RPMI7951 (cell line): ENCODE measurements around the gene NEAT1. TPM values are rescaled to one million over a fixed set of nuclear protein-coding genes. Genes with fewer than 3 reads are reported as not detected.

Experiments
- total RNA-seq: library from RNA; depleted of rRNA; stranded (reverse); fragments of >200 nt; shearing (Covaris generic); gene quantifications from 2 replicates; pipeline ENCODE4 v1.2.3, GENCODE V29; 2014; rRNA removed

Gene NEAT1
- total RNA-seq, 1 experiment from 2014 or later: 4.7 TPM

Other genes with a start within 250 kb of the NEAT1 start
- 195 and 272 TPM in 2 replicates for gene CAPN1, start 240.9 kb upstream of the NEAT1 start, total RNA-seq
- gene POLA2, start 160.8 kb upstream of the NEAT1 start, total RNA-seq: 28.1 and 43.7 TPM in 2 replicates
- gene CDC42EP2, start 107.9 kb upstream of the NEAT1 start, total RNA-seq: 7.0 and 7.1 TPM in 2 replicates
- 41.5 and 58.9 TPM in 2 replicates for gene DPF2, start 88.9 kb upstream of the NEAT1 start, total RNA-seq
- gene TIGD3, start 68.0 kb upstream of the NEAT1 start, total RNA-seq: 0.20 and 0.24 TPM in 2 replicates
- 0.48 and 0.68 TPM in 2 replicates for gene SLC25A45, start 40.2 kb upstream of the NEAT1 start, total RNA-seq
- gene FRMD8, start 36.2 kb upstream of the NEAT1 start, total RNA-seq: 21.9 and 43.8 TPM in 2 replicates
- gene MALAT1, start 76.2 kb downstream of the NEAT1 start, total RNA-seq: 481 and 510 TPM in 2 replicates
- gene SCYL1, start 102.3 kb downstream of the NEAT1 start, total RNA-seq: 64.1 and 65.7 TPM in 2 replicates
- gene LTBP3, start 135.6 kb downstream of the NEAT1 start, total RNA-seq: 20.9 and 38.4 TPM in 2 replicates
- gene ZNRD2, start 147.7 kb downstream of the NEAT1 start, total RNA-seq: 87.7 and 98.0 TPM in 2 replicates
- 36.9 and 43.1 TPM in 2 replicates for gene FAM89B, start 149.7 kb downstream of the NEAT1 start, total RNA-seq
- 22.8 and 47.8 TPM in 2 replicates for gene EHBP1L1, start 153.3 kb downstream of the NEAT1 start, total RNA-seq
- gene KCNK7, start 173.0 kb downstream of the NEAT1 start, total RNA-seq: not detected in 2 replicates
- gene MAP3K11, start 191.4 kb downstream of the NEAT1 start, total RNA-seq: 11.8 and 24.2 TPM in 2 replicates
- 9.1 and 11.9 TPM in 2 replicates for gene PCNX3, start 193.0 kb downstream of the NEAT1 start, total RNA-seq
- 16.7 and 21.2 TPM in 2 replicates for gene SIPA1, start 215.3 kb downstream of the NEAT1 start, total RNA-seq
- gene RELA, start 240.1 kb downstream of the NEAT1 start, total RNA-seq: 33.3 and 34.2 TPM in 2 replicates